DOHH2 (cell line): ENCODE results near the gene ESRRA.

ENCODE experiments used
- CTCF ChIP-seq: fragments of 200-600 bp; sonication (generic); IDR thresholded peaks from one replicate; pipeline ENCODE4 v1.5.1; 2014; ENCODE audit warnings: antibody characterized with exemption, mild to moderate bottlenecking, low read depth, low read length; ENCODE audit not compliant: poor library complexity, severe bottlenecking
- EZH2phosphoT487 ChIP-seq: fragments of 200-600 bp; sonication (generic); IDR thresholded peaks from 2 replicates; pipeline ENCODE4 v1.6.1; 2017; ENCODE audit warnings: borderline replicate concordance, mild to moderate bottlenecking, antibody characterized with exemption, low read length, moderate library complexity, mixed read lengths

- TF ChIP-seq CTCF (no peak), EZH2phosphoT487 (no peak)
Observed at GRCh38 chr11:64348383-64349024, 43.2 kb downstream of the ESRRA start.
